Glutamatergic neuron (in vitro differentiated cells): ENCODE results near the gene CNTNAP2. TPM values are rescaled to one million over a fixed set of nuclear protein-coding genes. Genes with fewer than 3 reads are reported as not detected.

Experiments used
- DNase-seq: peaks from one replicate; pipeline ENCODE4 v3.0.0; 2022
- H3K27ac Mint-ChIP-seq: one replicate; pipeline ENCODE4 v1.8.0; 2020; ENCODE audit warnings: mild to moderate bottlenecking, mixed read lengths, inconsistent platforms; ENCODE audit not compliant: unreplicated experiment
- H3K27me3 Mint-ChIP-seq: one replicate; pipeline ENCODE4 v1.8.0; 2020; ENCODE audit warnings: mild to moderate bottlenecking, moderate library complexity, mixed read lengths, inconsistent platforms; ENCODE audit not compliant: unreplicated experiment
- H3K36me3 Mint-ChIP-seq: one replicate; pipeline ENCODE4 v1.8.0; 2020; ENCODE audit warnings: mild to moderate bottlenecking, mixed read lengths, inconsistent platforms; ENCODE audit not compliant: unreplicated experiment
- H3K4me1 Mint-ChIP-seq: one replicate; pipeline ENCODE4 v1.8.0; 2020; ENCODE audit warnings: mild to moderate bottlenecking, low read depth, mixed read lengths, inconsistent platforms; ENCODE audit not compliant: unreplicated experiment
- H3K4me3 Mint-ChIP-seq: one replicate; pipeline ENCODE4 v1.8.0; 2020; ENCODE audit warnings: mild to moderate bottlenecking, mixed read lengths, inconsistent platforms; ENCODE audit not compliant: unreplicated experiment
- H3K9me3 Mint-ChIP-seq: one replicate; pipeline ENCODE4 v1.8.0; 2020; ENCODE audit warnings: mild to moderate bottlenecking, moderate library complexity, mixed read lengths, inconsistent platforms; ENCODE audit not compliant: unreplicated experiment
- CTCF ChIP-seq: fragments of 200-600 bp; sonication (generic); IDR thresholded peaks from one replicate; pipeline ENCODE4 v1.5.0; 2021; ENCODE audit not compliant: partially characterized antibody, unreplicated experiment
- total RNA-seq: library from RNA; stranded (reverse); fragmentation: NEBNext Ultra II Directional; extraction: Animal tissue kit (Norgen Biotek cat#: 25700); gene quantifications from one replicate; pipeline ENCODE4 v1.2.1, GENCODE V29; 2021; ENCODE audit not compliant: unreplicated experiment

The CNTNAP2 gene
- total RNA-seq, 1 donor from 2014 or later: 25.8 TPM

GRCh38 chr7:146393346-146393745 is 276.7 kb downstream of the CNTNAP2 start:
- no peak for DNase-seq
- Mint-ChIP-seq H3K27me3 (no peaks in the 10 kb centered on the region), H3K4me1 (no peaks in the 10 kb centered on the region), H3K36me3 (no peaks in the 10 kb centered on the region), H3K4me3 (no peak overlapping the region), H3K27ac (no peak overlapping the region), H3K9me3 (no peaks in the 10 kb centered on the region)
- no peak for TF ChIP-seq CTCF

- TF ChIP-seq CTCF: no peak
- Mint-ChIP-seq H3K36me3 (no peaks in the 10 kb centered on the region), H3K4me3 (no peak overlapping the region), H3K27me3 (no peaks in the 10 kb centered on the region), H3K9me3 (peaks cover 1% of the 10 kb centered on the region), H3K27ac (no peak overlapping the region), H3K4me1 (no peaks in the 10 kb centered on the region)
- DNase-seq: no peak
Observed at GRCh38 chr7:146397141-146397540, 280.5 kb downstream of the CNTNAP2 start.

DNA sequence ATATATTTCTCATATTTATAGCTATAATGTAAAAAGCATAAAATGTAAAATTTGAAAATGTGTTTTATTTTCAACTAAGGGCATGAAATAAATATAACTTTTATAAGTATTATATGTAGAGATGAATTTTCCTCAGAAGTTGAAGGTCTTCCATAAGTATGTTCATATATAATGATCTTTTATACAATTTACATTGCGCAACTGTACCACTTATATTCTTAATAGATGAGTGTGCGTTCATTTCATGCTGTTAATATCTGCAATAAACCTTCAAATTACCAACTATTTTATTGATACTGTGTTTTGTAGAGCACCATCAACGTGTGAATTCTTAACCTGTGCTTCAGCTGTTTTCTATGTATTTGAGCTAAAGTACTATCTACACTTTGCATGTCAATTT is 285.3 kb downstream of the CNTNAP2 start:
- H3K36me3 Mint-ChIP-seq: no peaks in the 10 kb centered on the region
- H3K4me1 Mint-ChIP-seq: no peaks in the 10 kb centered on the region
- no peaks in the 10 kb centered on the region for H3K27me3 Mint-ChIP-seq
- TF ChIP-seq CTCF: no peak
- H3K4me3 Mint-ChIP-seq: no peak overlapping the region
- H3K27ac Mint-ChIP-seq: no peak overlapping the region
- DNase-seq: no peak
- H3K9me3 Mint-ChIP-seq: peaks cover 3% of the 10 kb centered on the region

DNA sequence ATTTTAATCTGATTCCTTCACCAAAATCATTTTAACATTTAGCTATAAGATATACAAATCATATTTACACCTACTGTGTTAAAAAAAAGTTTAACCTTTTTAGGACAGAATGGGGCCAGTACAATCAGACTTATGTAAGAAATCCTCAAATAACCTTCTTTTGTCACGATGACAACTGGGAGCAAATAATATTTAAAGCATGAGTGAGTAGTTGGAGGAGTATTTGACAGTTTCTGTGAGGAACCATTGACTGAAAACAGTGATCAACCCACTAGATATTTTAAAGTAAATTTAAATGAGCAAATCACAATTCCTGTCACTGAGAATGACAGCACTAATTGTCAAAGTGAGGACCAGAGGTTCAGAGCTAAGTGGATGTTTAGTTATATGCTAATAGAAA is 289.1 kb downstream of the CNTNAP2 start:
- H3K4me1 Mint-ChIP-seq: no peaks in the 10 kb centered on the region
- DNase-seq: no peak
- H3K27ac Mint-ChIP-seq: no peak overlapping the region
- no peak overlapping the region for H3K4me3 Mint-ChIP-seq
- H3K9me3 Mint-ChIP-seq: peaks cover 2% of the 10 kb centered on the region
- no peak for TF ChIP-seq CTCF
- H3K36me3 Mint-ChIP-seq: no peaks in the 10 kb centered on the region
- no peaks in the 10 kb centered on the region for H3K27me3 Mint-ChIP-seq

- no peaks in the 10 kb centered on the region for H3K4me1 Mint-ChIP-seq
- H3K4me3 Mint-ChIP-seq: no peak overlapping the region
- H3K9me3 Mint-ChIP-seq: peaks cover 2% of the 10 kb centered on the region
- TF ChIP-seq CTCF: no peak
- no peaks in the 10 kb centered on the region for H3K27me3 Mint-ChIP-seq
- no peak for DNase-seq
- H3K36me3 Mint-ChIP-seq: no peaks in the 10 kb centered on the region
- no peak overlapping the region for H3K27ac Mint-ChIP-seq
Observed at GRCh38 chr7:146411975-146412374, 295.4 kb downstream of the CNTNAP2 start.
